Measurements from ENCODE around the gene TEAD2.
"Not testable (repeated sequence)": the region's sequence is repeated elsewhere in the genome, so short reads cannot be mapped to it uniquely, and the experiment has no call there.

TEAD2 gene

GRCh38 chr19:49390131-49390928, 28.1 kb upstream of the TEAD2 start:
- no peak for DNase-seq (ENCODE audit: low read depth, low spot score)
- no peak overlapping the region for H3K4me3 ChIP-seq (ENCODE audit: low read length)

GRCh38 chr19:49389406-49389805, 27.2 kb upstream of the TEAD2 start:
- no peak for DNase-seq (ENCODE audit: low read depth, low spot score)
- no peak overlapping the region for H3K4me3 ChIP-seq (ENCODE audit: low read length)

- no peak within 1 kb of the TSS for H3K4me3 ChIP-seq (ENCODE audit: low read length)
- no peak for DNase-seq (ENCODE audit: low read depth, low spot score)
Observed at GRCh38 chr19:49387936-49388372, 25.7 kb upstream of the TEAD2 start, which contains the start of gene KASH5. Gene KASH5 (plus strand): TSS chr19:49388249. CDS start chr19:49390884, 2,635 bp downstream.

- DNase-seq (ENCODE audit: low read depth, low spot score): no peak
- H3K4me3 ChIP-seq (ENCODE audit: low read length): no peak overlapping the region
Observed at GRCh38 chr19:49383599-49383998, 21.4 kb upstream of the TEAD2 start.

- no peak for DNase-seq (ENCODE audit: low read depth, low spot score)
- no peak overlapping the region for H3K4me3 ChIP-seq (ENCODE audit: low read length)
Observed at GRCh38 chr19:49382639-49383038, 20.4 kb upstream of the TEAD2 start.

GRCh38 chr19:49380391-49380790, 18.2 kb upstream of the TEAD2 start:
- DNase-seq (ENCODE audit: low read depth, low spot score): no peak
- H3K4me3 ChIP-seq (ENCODE audit: low read length): no peak overlapping the region

- DNase-seq (ENCODE audit: low read depth, low spot score): no peak
- H3K4me3 ChIP-seq (ENCODE audit: low read length): no peak overlapping the region
Observed at GRCh38 chr19:49378512-49378911, 16.3 kb upstream of the TEAD2 start.

GRCh38 chr19:49374665-49375434, 12.6 kb upstream of the TEAD2 start:
- DNase-seq (ENCODE audit: low read depth, low spot score): no peak
- no peak overlapping the region for H3K4me3 ChIP-seq (ENCODE audit: low read length)

- H3K4me3 ChIP-seq (ENCODE audit: low read length); DNase-seq (ENCODE audit: low read depth, low spot score): not testable (repeated sequence)
Observed at GRCh38 chr19:49373174-49373573, 11.0 kb upstream of the TEAD2 start.

- no peak for DNase-seq (ENCODE audit: low read depth, low spot score)
- H3K4me3 ChIP-seq (ENCODE audit: low read length): no peak overlapping the region
Observed at GRCh38 chr19:49371184-49371583, 9.0 kb upstream of the TEAD2 start.

GRCh38 chr19:49368711-49369358, 6.6 kb upstream of the TEAD2 start:
- DNase-seq (ENCODE audit: low read depth, low spot score): no peak
- no peak overlapping the region for H3K4me3 ChIP-seq (ENCODE audit: low read length)

- DNase-seq (ENCODE audit: low read depth, low spot score): no peak
- H3K4me3 ChIP-seq (ENCODE audit: low read length): no peak overlapping the region
Observed at GRCh38 chr19:49366110-49366509, 3.9 kb upstream of the TEAD2 start.

GRCh38 chr19:49364083-49364737, 2.0 kb upstream of the TEAD2 start:
- no peak overlapping the region for H3K4me3 ChIP-seq (ENCODE audit: low read length)
- no peak for DNase-seq (ENCODE audit: low read depth, low spot score)

GRCh38 chr19:49363268-49364082, 1.3 kb upstream of the TEAD2 start, which contains the start of gene DKKL1:
Gene DKKL1 (plus strand): TSS chr19:49363877. CDS start chr19:49363999, 122 bp downstream.
- no peak within 1 kb of the TSS for H3K4me3 ChIP-seq (ENCODE audit: low read length)
- peak; percentile 10 for DNase-seq (ENCODE audit: low read depth, low spot score)

- DNase-seq (ENCODE audit: low read depth, low spot score): no peak
- H3K4me3 ChIP-seq (ENCODE audit: low read length): no peak overlapping the region
Observed at GRCh38 chr19:49362929-49363267, 682 bp upstream of the TEAD2 start.

- DNase-seq (ENCODE audit: low read depth, low spot score): no peak
- no peak overlapping the region for H3K4me3 ChIP-seq (ENCODE audit: low read length)
Observed at GRCh38 chr19:49361438-49362047, 673 bp downstream of the TEAD2 start.

GRCh38 chr19:49359851-49360820, 2.1 kb downstream of the TEAD2 start:
- DNase-seq (ENCODE audit: low read depth, low spot score): no peak
- no peak overlapping the region for H3K4me3 ChIP-seq (ENCODE audit: low read length)

Data from Jurkat, Clone E6-1 (cell line).